DND-41 (cell line): Measurements from ENCODE around the gene UBE3D.

Experiments
- ATAC-seq: fragments of 200-7000 bp; cut with Tn5 transposase; 3 replicates; pipeline ENCODE4 v1.9.1; 2021; ENCODE audit warnings: low read depth; ENCODE audit not compliant: insufficient read depth
- DNase-seq: peaks from one replicate; pipeline ENCODE4 v3.0.0-alpha.2; 2020
- H2AFZ ChIP-seq: 2 replicates; pipeline ENCODE4 v1.6.0; 2012; ENCODE audit warnings: low read depth, low read length
- H3K27ac ChIP-seq: 2 replicates; pipeline ENCODE4 v1.5.1; 2012; ENCODE audit warnings: low read length, inconsistent platforms
- H3K27me3 ChIP-seq: fragments of 200-600 bp; sonication (generic); 2 replicates; pipeline ENCODE4 v1.6.0; 2012; ENCODE audit warnings: low read length, mild to moderate bottlenecking, inconsistent platforms; ENCODE audit not compliant: insufficient read depth, poor library complexity
- H3K36me3 ChIP-seq: 2 replicates; pipeline ENCODE4 v1.5.1; 2012; ENCODE audit warnings: low read length, inconsistent platforms; ENCODE audit not compliant: insufficient read depth
- H3K4me1 ChIP-seq: 2 replicates; pipeline ENCODE4 v1.5.1; 2012; ENCODE audit warnings: mild to moderate bottlenecking, low read length; ENCODE audit not compliant: insufficient read depth
- H3K4me2 ChIP-seq: 2 replicates; pipeline ENCODE4 v1.6.0; 2012; ENCODE audit warnings: mild to moderate bottlenecking, moderate library complexity, low read length, inconsistent platforms; ENCODE audit not compliant: insufficient read depth
- H3K4me3 ChIP-seq, 2 experiments: fragments of 200-600 bp in 1 of 2; shearing (Covaris generic) in 1 of 2; 2 replicates each; pipeline ENCODE4 v1.5.1; 2012 to 2016; ENCODE audit warnings: inconsistent platforms in 2 of 2, low read length in 2 of 2, mild to moderate bottlenecking in 2 of 2, low read depth in 1 of 2, moderate library complexity in 1 of 2
- H3K79me2 ChIP-seq: 2 replicates; pipeline ENCODE4 v1.6.0; 2012; ENCODE audit warnings: low read length, inconsistent platforms; ENCODE audit not compliant: insufficient read depth
- H3K9ac ChIP-seq: 2 replicates; pipeline ENCODE4 v1.6.0; 2012; ENCODE audit warnings: low read depth, mild to moderate bottlenecking, inconsistent platforms, low read length, moderate library complexity
- H3K9me3 ChIP-seq: 2 replicates; pipeline ENCODE4 v1.5.1; 2012; ENCODE audit warnings: low read length, moderate library complexity, mild to moderate bottlenecking, inconsistent platforms; ENCODE audit not compliant: insufficient read depth, severe bottlenecking
- H4K20me1 ChIP-seq: 2 replicates; pipeline ENCODE4 v1.6.0; 2012; ENCODE audit warnings: low read length; ENCODE audit not compliant: insufficient read depth
- EZH2 ChIP-seq: IDR thresholded peaks from 3 replicates; pipeline ENCODE4 v1.6.1; 2012; ENCODE audit warnings: borderline replicate concordance, low read depth, mild to moderate bottlenecking, moderate library complexity, low read length, inconsistent platforms; ENCODE audit not compliant: severe bottlenecking
- TF ChIP-seq, protein P1 (sequence below): IDR thresholded peaks from 2 replicates; pipeline ENCODE4 v1.5.1; 2012; ENCODE audit warnings: borderline replicate concordance, low read length, moderate library complexity, mild to moderate bottlenecking; ENCODE audit not compliant: poor library complexity, severe bottlenecking; ENCODE audit errors: extremely low read depth

The UBE3D gene

DNA sequence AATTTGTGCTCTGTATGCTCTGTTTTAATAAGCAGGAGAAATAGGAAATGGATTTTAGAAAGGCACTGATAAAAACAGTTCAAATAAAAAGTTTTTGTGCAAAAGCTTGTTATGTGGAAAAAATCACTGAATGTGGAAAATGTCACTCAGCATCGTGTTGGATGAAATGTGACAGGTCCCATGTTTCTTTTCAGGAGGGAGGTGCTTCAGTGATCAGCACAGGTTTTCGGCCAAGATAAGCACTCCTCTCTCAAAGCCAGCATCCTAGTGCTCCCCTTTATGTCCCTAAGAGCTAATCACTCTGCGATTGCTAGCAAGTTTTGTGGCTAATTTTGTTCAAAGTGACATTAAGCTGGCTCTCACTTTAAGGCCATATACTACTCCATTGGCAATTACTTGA lies 12.0 kb downstream of the UBE3D start:
- no peaks in the 10 kb centered on the region for H4K20me1 ChIP-seq
- H3K4me1 ChIP-seq = no peaks in the 10 kb centered on the region
- H3K4me3 ChIP-seq = no peak overlapping the region
- no peaks in the 10 kb centered on the region for H3K27me3 ChIP-seq
- H3K27ac ChIP-seq = no peak overlapping the region
- no peak overlapping the region for H3K4me2 ChIP-seq
- peaks cover 44% of the 10 kb centered on the region for H3K36me3 ChIP-seq
- no peaks in the 10 kb centered on the region for H3K9me3 ChIP-seq
- ATAC-seq (no peak), DNase-seq (no peak)
- H3K79me2 ChIP-seq = no peaks in the 10 kb centered on the region
- H2AFZ ChIP-seq = no peak overlapping the region
- H3K9ac ChIP-seq = no peak overlapping the region
- TF ChIP-seq, protein P1, sequence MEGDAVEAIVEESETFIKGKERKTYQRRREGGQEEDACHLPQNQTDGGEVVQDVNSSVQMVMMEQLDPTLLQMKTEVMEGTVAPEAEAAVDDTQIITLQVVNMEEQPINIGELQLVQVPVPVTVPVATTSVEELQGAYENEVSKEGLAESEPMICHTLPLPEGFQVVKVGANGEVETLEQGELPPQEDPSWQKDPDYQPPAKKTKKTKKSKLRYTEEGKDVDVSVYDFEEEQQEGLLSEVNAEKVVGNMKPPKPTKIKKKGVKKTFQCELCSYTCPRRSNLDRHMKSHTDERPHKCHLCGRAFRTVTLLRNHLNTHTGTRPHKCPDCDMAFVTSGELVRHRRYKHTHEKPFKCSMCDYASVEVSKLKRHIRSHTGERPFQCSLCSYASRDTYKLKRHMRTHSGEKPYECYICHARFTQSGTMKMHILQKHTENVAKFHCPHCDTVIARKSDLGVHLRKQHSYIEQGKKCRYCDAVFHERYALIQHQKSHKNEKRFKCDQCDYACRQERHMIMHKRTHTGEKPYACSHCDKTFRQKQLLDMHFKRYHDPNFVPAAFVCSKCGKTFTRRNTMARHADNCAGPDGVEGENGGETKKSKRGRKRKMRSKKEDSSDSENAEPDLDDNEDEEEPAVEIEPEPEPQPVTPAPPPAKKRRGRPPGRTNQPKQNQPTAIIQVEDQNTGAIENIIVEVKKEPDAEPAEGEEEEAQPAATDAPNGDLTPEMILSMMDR = no peak
- no peak for TF ChIP-seq EZH2

DNA sequence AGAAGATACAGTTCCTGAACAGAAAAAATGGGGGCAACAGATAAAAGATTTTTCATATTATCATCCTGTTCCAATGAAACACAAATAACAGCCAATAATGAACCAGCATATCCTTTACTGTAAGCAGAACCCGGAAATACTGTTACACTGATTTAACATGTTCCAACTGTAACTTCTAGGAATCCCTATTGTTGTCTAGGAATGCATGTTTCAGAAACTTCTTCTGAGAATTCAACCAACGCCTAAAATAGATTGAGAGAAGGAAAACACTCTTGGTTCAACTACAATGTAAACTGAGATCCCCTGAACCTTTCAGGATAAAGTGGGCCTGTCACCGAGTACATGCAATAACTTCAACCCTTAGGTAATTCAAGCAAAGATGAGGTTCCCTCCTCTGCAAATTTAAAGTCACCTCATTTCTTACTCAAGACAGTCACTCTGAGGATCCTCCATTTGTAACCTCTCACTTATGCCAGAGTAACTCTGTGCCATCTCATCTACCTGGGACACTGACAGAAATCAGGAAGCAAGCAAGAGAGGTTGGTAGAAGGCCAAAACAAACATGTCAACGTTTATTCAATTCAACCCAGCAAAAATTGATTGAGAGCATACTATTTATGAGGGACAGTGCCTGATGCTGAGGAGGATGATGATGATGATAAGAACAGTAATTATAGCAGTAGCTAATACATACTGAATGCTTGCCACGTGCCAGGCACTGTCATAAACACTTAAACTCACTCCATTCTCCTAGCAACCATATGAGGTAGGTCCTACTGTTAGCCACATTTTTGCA lies 14.1 kb downstream of the UBE3D start:
- DNase-seq (no peak), ATAC-seq (no peak)
- Histone ChIP-seq H3K79me2 (no peaks in the 10 kb centered on the region), H3K9me3 (no peaks in the 10 kb centered on the region), H3K27me3 (no peaks in the 10 kb centered on the region), H3K4me1 (no peaks in the 10 kb centered on the region), H3K9ac (no peak overlapping the region), H3K36me3 (peaks cover 37% of the 10 kb centered on the region), H3K27ac (no peak overlapping the region), H4K20me1 (no peaks in the 10 kb centered on the region), H3K4me2 (no peak overlapping the region), H2AFZ (no peak overlapping the region), H3K4me3 (no peak overlapping the region)
- TF ChIP-seq, protein P1 = no peak
- TF ChIP-seq EZH2 = no peak

DNA sequence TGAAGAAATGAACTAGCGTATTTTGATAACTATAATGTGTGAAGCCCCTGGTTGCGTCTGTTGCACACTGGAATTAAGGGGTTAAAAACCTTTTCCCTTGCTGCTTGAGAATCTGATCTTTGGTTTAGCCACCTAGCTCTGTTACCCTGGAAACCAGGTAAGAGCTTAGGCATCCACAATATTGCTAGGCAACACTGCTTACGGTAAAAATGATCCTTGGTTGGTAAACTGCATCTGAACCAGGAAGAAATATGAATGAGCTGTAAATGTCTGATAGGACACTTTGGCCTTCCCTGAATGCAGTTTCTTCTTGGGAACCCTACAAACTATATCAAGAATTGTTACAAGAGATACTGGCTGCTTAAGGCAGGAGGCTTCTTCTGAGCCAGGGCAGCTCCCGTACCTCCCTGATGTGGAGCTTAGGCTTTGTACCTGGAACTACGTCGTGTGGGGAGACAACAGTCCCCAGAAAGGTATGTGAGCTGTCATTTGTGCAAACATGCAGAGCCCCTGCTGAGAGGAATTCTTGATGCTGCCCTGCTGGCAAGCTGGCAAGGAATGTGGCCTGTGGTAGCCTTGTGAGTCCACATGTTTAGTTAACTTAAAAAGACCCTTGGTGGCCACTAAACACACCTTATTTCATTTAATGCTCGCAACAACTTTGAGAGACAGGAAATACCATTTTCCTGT lies 18.4 kb downstream of the UBE3D start:
- Histone ChIP-seq H3K4me1 (no peaks in the 10 kb centered on the region), H3K9ac (no peak overlapping the region), H3K4me3 (no peak overlapping the region), H4K20me1 (no peaks in the 10 kb centered on the region), H3K4me2 (no peak overlapping the region), H3K27me3 (no peaks in the 10 kb centered on the region), H3K9me3 (no peaks in the 10 kb centered on the region), H3K27ac (no peak overlapping the region), H3K36me3 (peaks cover 21% of the 10 kb centered on the region), H3K79me2 (no peaks in the 10 kb centered on the region), H2AFZ (no peak overlapping the region)
- ATAC-seq (no peak), DNase-seq (no peak)
- TF ChIP-seq, protein P1 = no peak
- no peak for TF ChIP-seq EZH2
